HepG2 (cell line): ENCODE results near the gene APOC3. TPM values are rescaled to one million over a fixed set of nuclear protein-coding genes. Genes with fewer than 3 reads are reported as not detected.
A peak's percentile ranks its signal among the peaks of the same experiment; 100 is the strongest.

Experiments used
- CEBPG ChIP-seq: IDR thresholded peaks from 2 replicates; pipeline ENCODE4 v1.6.1; 2016
- CHCHD3 ChIP-seq: sonication (generic); formaldehyde crosslinking; IDR thresholded peaks from 2 replicates; pipeline ENCODE4 v1.8.0; 2022; ENCODE audit warnings: mild to moderate bottlenecking, missing genetic modification reagents, moderate library complexity
- ISL2 ChIP-seq: sonication (generic); formaldehyde crosslinking; IDR thresholded peaks from 2 replicates; pipeline ENCODE4 v1.5.0; 2020; ENCODE audit warnings: missing genetic modification reagents
- KLF9 ChIP-seq: IDR thresholded peaks from 2 replicates; pipeline ENCODE4 v1.6.1; 2016; ENCODE audit warnings: low read depth
- MEF2D ChIP-seq: sonication (generic); formaldehyde crosslinking; IDR thresholded peaks from 2 replicates; pipeline ENCODE4 v1.5.1; 2020; ENCODE audit warnings: mild to moderate bottlenecking, missing genetic modification reagents
- NFKB2 ChIP-seq: sonication (generic); formaldehyde crosslinking; IDR thresholded peaks from 2 replicates; pipeline ENCODE4 v1.4.0; 2020; ENCODE audit warnings: missing genetic modification reagents, borderline replicate concordance
- SRSF9 ChIP-seq: fragments of 200-400 bp; formaldehyde crosslinking; IDR thresholded peaks from 2 replicates; pipeline ENCODE4 v1.6.1; 2018; ENCODE audit warnings: borderline replicate concordance, mild to moderate bottlenecking, low read depth, low read length; ENCODE audit not compliant: insufficient read depth, poor library complexity, severe bottlenecking
- SYNCRIP ChIP-seq: fragments of 200-400 bp; formaldehyde crosslinking; IDR thresholded peaks from 2 replicates; pipeline ENCODE4 v1.6.1; 2018; ENCODE audit warnings: mild to moderate bottlenecking, low read depth, low read length; ENCODE audit not compliant: insufficient read depth
- TP53 ChIP-seq: sonication (generic); formaldehyde crosslinking; conservative IDR thresholded peaks from 2 replicates; pipeline ENCODE4 v1.4.0; 2020; ENCODE audit warnings: missing genetic modification reagents
- YEATS4 ChIP-seq: sonication (generic); formaldehyde crosslinking; IDR thresholded peaks from 2 replicates; pipeline ENCODE4 v1.4.0; 2020; ENCODE audit warnings: missing genetic modification reagents, borderline replicate concordance
- ZFP82 ChIP-seq: sonication (generic); formaldehyde crosslinking; IDR thresholded peaks from 2 replicates; pipeline ENCODE4 v1.5.1; 2020; ENCODE audit warnings: mild to moderate bottlenecking, missing genetic modification reagents, borderline replicate concordance
- ZNF326 ChIP-seq: sonication (generic); formaldehyde crosslinking; IDR thresholded peaks from 2 replicates; pipeline ENCODE4 v1.4.0; 2020; ENCODE audit warnings: missing genetic modification reagents, borderline replicate concordance
- ZNF660 ChIP-seq: sonication (generic); formaldehyde crosslinking; IDR thresholded peaks from 2 replicates; pipeline ENCODE4 v1.5.1; 2020; ENCODE audit warnings: mild to moderate bottlenecking, low read depth, missing genetic modification reagents, borderline replicate concordance
- ZNF670 ChIP-seq: sonication (generic); formaldehyde crosslinking; IDR thresholded peaks from 2 replicates; pipeline ENCODE4 v1.8.0; 2022; ENCODE audit warnings: mild to moderate bottlenecking, missing genetic modification reagents, borderline replicate concordance
- polyA plus RNA-seq, 8 experiments: library from polyadenylated mRNA; depleted of rRNA in 3 of 8; stranded (reverse) in 7 of 8; unstranded in 1 of 8; fragments of >200 nt; fragmentation: Illumina TruSeq in 4 of 8; extraction: Trizol in 4 of 8; gene quantifications; 2 replicates each; pipeline versions ENCODE4 v1.2.1 to v1.2.3, GENCODE V29; 2011 to 2016; ENCODE audit warnings: low read depth in 4 of 8, missing spikeins in 1 of 8, mixed read lengths in 1 of 8; ENCODE audit not compliant: insufficient read depth in 1 of 8
- total RNA-seq, 5 experiments: library from RNA; depleted of rRNA; stranded (reverse); fragments of >200 nt; fragmentation: Illumina TruSeq; extraction: Trizol; gene quantifications; 2 replicates each; pipeline ENCODE4 v1.2.3, GENCODE V29; 2016; ENCODE audit warnings: low read depth in 1 of 5
- TF ChIP-seq, protein P1 (sequence below): IDR thresholded peaks from 2 replicates; pipeline ENCODE4 v1.6.1; 2016; ENCODE audit warnings: mild to moderate bottlenecking
- TF ChIP-seq, protein P2 (sequence below): sonication (generic); formaldehyde crosslinking; IDR thresholded peaks from 2 replicates; pipeline ENCODE4 v1.4.0; 2020; ENCODE audit warnings: missing genetic modification reagents
- TF ChIP-seq, protein P3 (sequence below): sonication (generic); formaldehyde crosslinking; IDR thresholded peaks from 2 replicates; pipeline ENCODE4 v1.4.0; 2020; ENCODE audit warnings: mild to moderate bottlenecking, missing genetic modification reagents
- TF ChIP-seq, protein P4 (sequence below): sonication (generic); formaldehyde crosslinking; IDR thresholded peaks from 2 replicates; pipeline ENCODE4 v1.8.0; 2022; ENCODE audit warnings: missing genetic modification reagents, low read depth, mild to moderate bottlenecking, borderline replicate concordance
- TF ChIP-seq, protein P5 (sequence below): sonication (generic); formaldehyde crosslinking; IDR thresholded peaks from 2 replicates; pipeline ENCODE4 v1.8.1; 2023; ENCODE audit warnings: mild to moderate bottlenecking, moderate library complexity, missing genetic modification reagents

APOC3 gene
- total and polyA plus RNA-seq, 2 of the 13 experiments (the other 11 are each of a cell fraction or from before 2014, with no cell fraction given): 314 to 687 TPM

DNA sequence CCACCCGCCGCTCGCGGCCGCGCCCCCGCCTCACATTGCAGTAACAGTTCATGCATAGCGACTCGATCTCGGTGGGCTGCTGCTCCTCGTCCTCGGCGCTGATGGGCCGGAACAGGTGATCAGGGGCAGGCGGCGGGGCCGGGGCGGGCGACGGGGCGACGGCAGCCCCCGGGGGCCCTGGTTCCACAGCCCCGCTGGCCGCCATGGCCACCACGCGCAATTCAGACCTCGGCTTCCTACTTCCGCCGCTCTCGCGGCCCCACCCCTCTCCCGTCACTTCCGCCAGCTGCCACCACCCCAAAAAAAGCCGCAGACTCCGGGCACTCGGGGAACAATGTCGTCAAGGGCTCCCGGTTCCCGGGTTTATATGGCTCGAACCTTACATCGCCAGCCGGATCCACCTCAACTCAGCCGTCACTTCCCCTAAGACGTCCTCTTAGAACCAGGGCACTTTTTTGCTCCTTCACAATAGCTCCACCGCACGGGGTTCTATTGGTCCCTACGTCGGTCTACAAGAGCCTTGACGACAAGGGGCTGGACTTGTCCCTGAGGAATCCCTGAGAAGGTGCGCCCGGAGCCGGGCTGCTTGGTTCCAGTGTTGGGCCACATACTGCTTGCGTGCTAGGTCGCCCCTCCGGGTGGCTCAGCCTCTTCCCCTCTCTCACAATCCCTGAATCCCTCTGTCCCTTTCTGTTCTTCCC, 41.8 kb upstream of the APOC3 start, which contains the start of gene ZPR1 (continued):
- TF ChIP-seq, protein P1, sequence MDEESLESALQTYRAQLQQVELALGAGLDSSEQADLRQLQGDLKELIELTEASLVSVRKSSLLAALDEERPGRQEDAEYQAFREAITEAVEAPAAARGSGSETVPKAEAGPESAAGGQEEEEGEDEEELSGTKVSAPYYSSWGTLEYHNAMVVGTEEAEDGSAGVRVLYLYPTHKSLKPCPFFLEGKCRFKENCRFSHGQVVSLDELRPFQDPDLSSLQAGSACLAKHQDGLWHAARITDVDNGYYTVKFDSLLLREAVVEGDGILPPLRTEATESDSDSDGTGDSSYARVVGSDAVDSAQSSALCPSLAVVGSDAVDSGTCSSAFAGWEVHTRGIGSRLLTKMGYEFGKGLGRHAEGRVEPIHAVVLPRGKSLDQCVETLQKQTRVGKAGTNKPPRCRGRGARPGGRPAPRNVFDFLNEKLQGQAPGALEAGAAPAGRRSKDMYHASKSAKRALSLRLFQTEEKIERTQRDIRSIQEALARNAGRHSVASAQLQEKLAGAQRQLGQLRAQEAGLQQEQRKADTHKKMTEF (CRISPR knock-in tag): peak; percentile 74
- TF ChIP-seq, protein P2, sequence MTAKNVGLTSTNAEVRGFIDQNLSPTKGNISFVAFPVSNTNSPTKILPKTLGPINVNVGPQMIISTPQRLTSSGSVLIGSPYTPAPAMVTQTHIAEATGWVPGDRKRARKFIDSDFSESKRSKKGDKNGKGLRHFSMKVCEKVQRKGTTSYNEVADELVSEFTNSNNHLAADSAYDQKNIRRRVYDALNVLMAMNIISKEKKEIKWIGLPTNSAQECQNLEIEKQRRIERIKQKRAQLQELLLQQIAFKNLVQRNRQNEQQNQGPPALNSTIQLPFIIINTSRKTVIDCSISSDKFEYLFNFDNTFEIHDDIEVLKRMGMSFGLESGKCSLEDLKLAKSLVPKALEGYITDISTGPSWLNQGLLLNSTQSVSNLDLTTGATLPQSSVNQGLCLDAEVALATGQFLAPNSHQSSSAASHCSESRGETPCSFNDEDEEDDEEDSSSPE (CRISPR knock-in tag): peak; percentile 30; the same call in 1 of the 2 replicates
- TF ChIP-seq, protein P3, sequence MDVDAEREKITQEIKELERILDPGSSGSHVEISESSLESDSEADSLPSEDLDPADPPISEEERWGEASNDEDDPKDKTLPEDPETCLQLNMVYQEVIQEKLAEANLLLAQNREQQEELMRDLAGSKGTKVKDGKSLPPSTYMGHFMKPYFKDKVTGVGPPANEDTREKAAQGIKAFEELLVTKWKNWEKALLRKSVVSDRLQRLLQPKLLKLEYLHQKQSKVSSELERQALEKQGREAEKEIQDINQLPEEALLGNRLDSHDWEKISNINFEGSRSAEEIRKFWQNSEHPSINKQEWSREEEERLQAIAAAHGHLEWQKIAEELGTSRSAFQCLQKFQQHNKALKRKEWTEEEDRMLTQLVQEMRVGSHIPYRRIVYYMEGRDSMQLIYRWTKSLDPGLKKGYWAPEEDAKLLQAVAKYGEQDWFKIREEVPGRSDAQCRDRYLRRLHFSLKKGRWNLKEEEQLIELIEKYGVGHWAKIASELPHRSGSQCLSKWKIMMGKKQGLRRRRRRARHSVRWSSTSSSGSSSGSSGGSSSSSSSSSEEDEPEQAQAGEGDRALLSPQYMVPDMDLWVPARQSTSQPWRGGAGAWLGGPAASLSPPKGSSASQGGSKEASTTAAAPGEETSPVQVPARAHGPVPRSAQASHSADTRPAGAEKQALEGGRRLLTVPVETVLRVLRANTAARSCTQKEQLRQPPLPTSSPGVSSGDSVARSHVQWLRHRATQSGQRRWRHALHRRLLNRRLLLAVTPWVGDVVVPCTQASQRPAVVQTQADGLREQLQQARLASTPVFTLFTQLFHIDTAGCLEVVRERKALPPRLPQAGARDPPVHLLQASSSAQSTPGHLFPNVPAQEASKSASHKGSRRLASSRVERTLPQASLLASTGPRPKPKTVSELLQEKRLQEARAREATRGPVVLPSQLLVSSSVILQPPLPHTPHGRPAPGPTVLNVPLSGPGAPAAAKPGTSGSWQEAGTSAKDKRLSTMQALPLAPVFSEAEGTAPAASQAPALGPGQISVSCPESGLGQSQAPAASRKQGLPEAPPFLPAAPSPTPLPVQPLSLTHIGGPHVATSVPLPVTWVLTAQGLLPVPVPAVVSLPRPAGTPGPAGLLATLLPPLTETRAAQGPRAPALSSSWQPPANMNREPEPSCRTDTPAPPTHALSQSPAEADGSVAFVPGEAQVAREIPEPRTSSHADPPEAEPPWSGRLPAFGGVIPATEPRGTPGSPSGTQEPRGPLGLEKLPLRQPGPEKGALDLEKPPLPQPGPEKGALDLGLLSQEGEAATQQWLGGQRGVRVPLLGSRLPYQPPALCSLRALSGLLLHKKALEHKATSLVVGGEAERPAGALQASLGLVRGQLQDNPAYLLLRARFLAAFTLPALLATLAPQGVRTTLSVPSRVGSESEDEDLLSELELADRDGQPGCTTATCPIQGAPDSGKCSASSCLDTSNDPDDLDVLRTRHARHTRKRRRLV (CRISPR knock-in tag): no peak
- TF ChIP-seq KLF9 (CRISPR knock-in tag): no peak
- no peak; the same call in 1 of the 2 replicates for TF ChIP-seq NFKB2 (CRISPR knock-in tag)
- TF ChIP-seq, protein P4, sequence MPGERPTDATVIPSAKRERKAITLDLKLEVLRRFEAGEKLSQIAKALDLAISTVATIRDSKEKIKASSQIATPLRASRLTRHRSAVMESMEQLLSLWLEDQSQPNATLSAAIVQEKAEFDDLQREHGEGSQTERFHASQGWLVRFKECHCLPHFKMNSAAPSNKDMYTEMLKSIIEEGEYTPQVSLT (CRISPR knock-in tag): no peak
- no peak for TF ChIP-seq MEF2D (CRISPR knock-in tag)
- no peak for TF ChIP-seq SRSF9
- no peak for TF ChIP-seq ZNF670 (CRISPR knock-in tag)
- TF ChIP-seq ZNF326 (CRISPR knock-in tag): no peak; the same call in 1 of the 2 replicates
- TF ChIP-seq YEATS4: no peak
- TF ChIP-seq ISL2 (CRISPR knock-in tag): no peak; the same call in 1 of the 2 replicates
- TF ChIP-seq CHCHD3: 0 out of 2 replicates have a peak, but pooled peaks have one; percentile 15
- TF ChIP-seq ZNF660 (CRISPR knock-in tag): no peak
- TF ChIP-seq ZFP82: no peak
- no peak for TF ChIP-seq TP53 (CRISPR knock-in tag)
- no peak for TF ChIP-seq SYNCRIP
- TF ChIP-seq, protein P5, sequence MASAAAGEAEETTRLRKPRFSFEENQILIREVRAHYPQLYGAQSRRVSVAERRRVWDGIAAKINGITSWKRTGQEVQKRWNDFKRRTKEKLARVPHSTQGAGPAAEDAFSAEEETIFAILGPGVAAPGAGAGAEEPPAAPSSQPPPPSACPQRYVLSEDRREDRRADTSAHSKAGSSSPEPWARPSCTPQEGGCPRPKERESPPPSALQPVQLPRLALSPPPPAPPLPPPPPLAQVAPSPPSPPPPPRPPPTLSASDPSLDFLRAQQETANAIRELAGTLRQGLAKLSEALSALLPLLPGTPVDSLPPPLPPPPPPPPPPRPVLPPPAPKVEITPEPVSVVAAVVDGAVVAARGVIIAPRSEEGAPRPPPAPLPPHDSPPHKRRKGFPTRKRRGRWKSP (CRISPR knock-in tag): peak; percentile 69
- no peak for TF ChIP-seq CEBPG (CRISPR knock-in tag)
